NCI-H69 (cell line): Measurements from ENCODE around the gene ADTRP.

Experiments used
- DNase-seq: peaks from one replicate; lab custom pipeline; 2025; lab: John Stamatoyannopoulos, UW

The ADTRP gene

DNA sequence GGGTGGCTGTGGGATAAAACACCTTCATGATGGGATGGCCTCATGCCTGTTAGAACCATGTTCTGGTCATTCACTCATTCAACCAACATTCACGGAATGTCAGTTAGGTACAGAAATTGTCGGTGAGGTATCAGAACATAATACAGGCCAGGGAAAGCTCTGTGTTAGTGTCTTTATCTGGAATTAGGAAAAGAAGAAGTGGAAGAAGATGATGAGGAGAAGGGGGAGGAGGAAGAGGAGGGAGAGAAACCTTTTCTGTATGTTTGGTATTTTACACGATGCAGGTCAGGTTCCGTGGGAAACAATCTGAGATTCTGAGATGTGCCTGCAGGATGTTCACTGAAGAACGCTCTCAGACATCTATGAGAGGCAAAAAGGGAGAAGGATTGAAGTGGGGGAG, 5.6 kb downstream of the ADTRP start:
- DNase-seq = no peak

DNA sequence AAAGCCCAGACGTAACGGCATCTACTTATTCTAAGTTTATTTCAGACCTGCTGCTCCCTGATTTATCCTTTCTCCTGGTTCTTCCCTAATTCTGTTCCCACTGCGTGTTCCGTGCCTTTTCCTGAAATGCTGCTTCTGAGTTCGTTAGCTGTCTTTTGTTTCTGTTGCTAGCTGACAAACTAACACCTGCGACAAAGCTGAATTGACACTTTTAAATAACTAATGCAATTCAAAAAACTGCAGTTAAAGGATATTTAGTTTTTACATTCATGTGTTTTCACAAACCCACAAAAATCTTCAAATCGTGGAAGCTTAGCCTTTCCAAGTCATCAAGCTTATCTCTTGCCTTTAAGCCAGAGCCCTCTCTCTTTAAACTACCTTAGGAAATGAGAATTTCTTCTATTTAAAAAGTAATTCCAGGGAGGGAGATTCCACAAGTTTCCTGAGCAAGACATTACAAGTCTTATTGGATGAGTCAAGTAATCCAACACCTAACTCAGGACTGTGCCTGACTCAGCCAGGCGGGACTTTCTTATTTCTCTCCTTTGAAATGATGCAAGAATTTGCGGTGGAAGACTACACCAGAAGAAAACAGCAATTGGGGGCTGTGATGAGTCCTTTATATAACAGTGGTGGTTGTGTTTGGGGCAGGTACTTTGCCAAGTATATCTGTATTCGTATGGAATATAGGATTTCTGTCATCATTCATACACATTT, 6.3 kb downstream of the ADTRP start:
- DNase-seq = no peak

DNA sequence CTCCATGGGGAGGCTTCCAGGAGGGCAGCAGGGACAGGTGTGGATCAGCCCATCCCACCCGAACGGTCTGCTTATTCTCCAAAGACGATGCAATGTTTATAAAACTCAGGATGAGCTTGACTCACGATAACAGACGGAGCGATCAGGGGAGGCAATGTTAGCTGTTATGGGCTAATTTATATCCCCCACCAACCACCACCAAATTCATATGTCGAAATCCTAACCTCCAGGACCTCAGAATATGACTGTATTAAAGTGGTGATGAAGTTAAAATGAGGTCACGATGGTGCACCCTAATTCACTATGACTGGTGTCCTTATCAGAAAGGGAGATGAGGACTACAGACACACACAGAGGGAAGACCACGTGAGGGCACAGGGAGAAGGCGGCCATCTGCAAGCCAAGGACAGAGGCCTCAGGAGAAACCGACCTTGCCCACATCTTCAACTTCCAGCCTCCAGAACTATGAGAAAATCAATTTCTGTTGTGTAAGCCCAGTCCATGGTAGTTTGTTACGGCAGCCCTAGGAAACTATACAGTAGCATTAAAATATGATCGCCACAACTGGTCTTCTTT, 7.0 kb downstream of the ADTRP start:
- DNase-seq = no peak

DNA sequence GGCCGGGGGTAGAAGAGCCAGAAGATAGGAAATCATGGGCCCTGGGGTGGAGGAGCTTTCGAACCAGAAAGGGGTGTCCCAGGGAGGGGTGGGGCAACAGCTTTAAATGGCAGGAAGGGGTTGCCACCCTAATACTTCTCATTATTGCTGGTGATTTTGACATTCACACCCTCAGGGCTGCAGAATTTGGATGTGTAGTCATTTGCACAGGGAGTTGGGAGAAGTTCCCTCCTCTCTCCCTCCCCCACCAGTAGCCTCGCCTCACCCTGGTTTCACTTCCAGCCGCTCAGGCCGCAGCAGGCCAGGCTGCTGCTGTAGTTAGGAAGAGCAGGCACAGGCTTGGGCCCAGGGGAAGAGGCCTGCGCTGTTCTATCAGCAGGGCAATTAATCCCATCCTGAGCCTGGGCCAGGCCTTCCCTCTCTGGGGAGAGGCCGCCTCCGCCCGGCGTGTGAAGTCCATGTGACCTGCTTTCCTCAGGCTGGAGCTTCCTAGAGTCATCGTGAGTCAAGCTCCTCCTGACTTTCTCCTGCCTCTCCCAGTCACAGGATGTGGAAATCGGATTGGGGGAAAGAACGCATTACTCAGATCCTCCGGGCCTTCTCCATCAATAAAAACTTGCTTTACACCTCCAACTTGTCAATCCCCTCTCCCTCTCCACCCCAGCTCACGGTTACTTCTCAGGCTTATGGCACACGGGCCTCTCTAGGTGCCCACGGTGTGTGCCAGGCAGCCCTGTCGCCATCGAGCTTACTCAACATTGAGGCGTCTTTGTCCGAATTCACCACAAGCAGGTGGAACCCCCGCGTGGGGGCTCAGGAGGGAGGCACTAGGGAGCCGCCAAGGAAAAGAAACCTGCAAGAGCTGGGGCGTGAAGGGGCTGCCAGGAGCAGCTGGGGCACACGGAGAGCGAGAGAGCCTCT, 7.8 kb downstream of the ADTRP start:
- DNase-seq = no peak

DNA sequence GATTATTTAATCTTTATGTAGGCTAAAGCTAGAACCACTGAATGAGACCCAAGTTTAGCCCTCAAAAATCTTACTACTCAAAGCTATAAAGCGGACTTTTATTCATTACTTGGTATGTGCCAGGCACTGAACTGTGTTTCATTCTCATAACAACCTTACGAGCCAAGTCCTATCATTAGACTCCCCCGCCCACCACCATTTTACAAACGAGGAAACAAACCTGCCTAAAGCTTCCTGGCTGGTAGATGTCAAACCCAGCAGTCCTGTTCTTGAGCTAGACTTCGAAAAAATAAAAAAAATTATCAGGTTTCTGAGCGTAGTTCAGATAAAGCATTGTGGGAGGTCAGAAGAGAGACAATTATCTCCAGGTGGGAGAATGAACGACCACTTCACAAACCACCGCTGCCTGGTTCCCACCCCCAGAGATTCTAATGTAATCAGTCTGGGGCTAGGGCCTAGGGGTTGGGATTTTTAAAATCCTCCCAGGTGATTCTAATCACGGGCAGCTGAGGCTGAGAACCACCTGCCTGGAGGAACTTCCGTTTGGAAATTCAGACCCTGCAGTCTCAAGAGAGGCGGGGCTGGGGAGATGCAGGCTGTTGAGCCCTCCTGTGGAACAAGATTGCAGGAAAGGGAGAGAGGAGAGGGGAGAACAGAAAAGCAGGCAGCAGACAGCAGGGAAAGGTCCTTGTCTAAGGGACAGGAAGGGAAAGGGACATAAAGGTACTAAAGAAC, 8.6 kb downstream of the ADTRP start:
- DNase-seq = peak; percentile 35

DNA sequence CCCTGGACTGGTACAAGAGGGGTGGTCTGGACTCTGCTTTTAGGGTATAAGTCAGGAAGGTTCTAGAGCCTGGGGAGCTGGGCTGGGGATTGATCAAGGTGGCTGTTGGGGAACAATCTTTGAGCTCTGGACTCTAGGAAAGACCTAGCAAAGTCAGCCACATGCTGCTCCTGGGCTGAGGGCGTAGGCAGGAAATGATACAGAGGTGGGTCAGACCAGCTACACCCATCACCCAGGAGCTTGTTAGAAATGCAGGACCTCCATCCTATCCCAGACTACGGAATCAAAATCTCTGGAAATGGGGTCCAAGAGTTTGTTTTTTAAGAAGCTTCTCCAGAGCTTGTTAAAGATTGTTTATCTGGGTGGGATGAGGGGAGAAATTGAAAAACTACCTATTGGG, 9.4 kb downstream of the ADTRP start:
- no peak for DNase-seq

DNA sequence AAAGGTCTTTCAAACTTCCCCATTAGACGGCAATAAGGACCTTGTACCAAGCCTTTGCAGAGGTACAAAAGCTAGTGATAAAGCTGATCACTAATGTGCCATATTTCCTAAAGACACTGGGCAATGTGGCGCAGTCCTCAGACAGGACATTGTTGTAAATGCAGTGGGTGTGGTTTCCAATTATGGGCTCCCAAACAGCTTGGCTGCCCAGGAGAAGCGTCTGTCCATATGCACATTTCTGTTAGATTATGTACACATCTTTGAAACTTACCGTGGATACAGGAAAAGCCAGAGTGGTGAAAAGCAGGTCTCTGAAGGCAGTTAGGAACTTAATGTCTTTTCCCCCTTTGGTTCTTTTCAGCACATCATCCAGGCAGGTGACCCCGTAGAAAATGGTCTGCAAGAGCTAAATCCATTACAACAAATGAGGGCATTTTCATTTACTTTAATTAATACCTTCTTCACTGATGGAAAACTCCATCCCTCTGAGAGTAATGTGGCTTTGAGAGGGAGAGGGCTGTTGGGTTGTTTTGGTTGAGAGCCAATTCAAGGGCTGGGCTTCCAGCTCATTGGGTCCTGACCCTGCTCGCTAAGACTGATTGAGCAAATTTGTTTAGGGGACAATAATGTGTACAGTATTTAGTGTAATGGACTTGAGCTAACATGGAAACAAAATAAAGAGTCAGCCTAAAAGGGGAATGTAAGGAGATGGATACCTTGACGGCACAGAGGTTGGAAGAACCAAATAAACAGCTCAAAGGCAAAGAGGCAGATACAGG, 10.4 kb downstream of the ADTRP start:
- DNase-seq = peak; percentile 62

DNA sequence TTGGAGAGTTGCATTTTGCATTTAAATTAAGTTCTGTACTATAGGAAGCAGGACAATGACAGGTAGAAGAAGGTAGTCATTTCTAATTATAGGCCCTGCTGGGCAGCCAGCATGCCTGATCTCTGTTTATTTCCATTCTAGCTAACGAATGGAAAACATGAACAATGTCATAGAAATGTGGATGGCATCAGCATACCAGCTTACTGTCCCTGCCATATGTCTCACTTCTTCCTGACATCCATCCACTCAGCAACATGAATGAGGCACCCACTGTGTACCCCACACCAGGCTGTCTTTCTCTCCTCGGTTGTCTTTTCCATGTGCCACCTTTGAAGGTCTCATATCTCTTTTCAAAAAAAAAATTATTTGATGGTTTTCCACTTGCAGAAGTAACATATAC, 11.1 kb downstream of the ADTRP start:
- DNase-seq = no peak

DNA sequence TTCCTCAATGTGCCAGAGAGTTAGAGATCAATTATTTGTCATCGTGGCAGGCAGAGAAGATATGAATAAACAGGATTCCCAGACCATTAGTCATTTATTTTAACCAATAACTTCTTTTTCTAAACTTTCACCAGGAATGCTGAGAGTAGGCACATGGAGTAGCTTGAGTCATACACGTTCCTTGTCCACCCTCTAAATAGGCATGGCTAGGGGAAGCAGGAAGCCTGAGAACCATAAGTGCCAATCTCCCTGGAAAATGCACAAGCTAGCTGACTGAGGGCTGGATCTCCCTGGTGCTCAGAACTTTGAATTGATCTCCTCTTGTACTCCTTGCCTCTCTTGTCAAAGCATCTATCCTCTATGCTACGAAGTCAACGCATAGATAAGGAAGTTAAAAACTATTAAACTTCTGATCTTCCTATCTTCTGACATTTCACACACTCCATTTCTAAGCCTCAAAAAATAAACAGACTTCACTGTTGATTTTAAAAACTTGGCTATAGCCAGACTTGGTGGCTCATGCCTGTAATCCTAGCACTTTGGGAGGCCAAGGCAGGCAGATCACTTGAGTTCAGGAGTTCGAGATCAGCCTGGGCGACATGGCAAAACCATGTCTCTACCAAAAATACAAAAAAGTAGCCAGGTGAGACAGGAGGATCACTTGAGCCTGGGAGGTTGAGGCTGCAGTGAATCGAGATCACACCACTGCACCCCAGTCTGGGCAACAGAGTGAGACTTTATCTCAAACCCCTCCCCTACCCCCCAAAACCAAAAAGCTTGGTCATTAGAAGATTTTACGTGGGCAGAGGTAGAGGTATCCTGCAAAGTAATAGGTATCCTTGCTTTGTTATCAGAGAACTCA, 11.8 kb downstream of the ADTRP start:
- DNase-seq = no peak

DNA sequence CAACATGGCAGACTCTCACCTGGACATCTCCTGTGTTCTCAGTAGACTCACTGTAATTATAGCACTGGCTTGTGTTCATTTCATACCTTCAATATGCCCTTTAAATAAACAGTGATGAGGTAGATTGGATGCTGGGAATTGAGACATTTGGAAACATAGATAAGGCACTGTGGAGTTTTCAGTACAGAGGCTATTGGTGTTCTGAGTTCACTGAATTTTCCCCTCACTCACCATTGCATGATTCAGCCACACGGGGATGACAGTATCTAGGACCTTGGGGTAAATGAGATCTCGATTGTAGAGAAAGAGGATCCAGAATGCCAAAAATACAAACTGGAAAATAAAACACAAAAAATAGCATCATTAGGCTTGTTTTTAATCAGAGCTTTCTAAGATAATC, 12.6 kb downstream of the ADTRP start:
- no peak for DNase-seq

DNA sequence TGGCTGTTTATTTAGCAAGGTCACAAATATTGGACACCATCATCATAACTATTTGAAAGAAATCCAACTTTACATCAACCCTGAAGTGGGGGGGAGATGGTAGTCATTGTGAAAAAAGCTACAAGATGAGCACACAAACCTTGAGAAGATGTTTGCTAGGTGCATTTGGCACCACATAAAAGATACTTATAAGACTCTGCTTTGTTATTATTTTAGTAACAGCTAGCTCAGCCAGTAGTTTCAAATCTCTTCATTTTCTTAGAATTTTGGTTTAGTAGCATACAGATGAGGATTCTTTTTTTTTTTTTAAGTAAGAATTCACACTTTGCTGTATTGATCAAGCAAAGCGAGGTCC, 14.4 kb downstream of the ADTRP start:
- no peak for DNase-seq

DNA sequence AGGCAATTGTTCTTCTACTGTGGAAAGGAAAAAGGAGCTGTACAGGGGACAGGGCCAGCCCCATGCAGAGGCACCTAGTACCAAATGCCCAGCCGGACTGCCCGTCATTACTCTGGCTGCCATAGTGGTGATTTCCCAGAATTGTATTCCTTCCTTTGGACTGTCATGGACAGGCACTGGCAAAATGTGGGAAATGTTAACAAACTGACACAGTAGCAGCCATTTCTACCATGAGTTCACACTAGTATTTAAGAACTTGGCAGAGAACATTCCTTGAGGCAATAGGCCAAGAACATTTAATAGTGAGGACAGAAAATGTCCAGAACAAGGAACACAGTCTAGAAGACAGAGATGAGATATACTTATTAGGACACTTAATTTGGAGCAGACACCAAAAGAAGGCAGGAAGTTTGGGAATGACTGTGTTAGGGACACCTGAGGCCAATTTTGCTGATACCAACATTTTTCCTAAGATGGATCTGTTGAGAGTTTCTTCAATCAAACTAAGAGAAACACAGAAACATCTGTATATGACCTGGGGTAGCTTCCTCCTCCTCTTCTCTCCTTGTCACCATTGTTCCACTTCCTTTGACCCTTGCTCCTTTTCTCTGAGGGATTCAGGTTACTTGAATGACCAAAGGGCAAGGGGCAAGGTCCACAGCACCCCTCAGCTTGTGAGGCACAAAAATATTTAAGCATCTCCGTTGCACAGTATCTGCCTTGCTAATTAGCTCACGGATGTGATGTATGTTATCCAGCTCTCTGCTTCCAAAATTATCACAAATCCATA, 14.9 kb downstream of the ADTRP start:
- DNase-seq = no peak

DNA sequence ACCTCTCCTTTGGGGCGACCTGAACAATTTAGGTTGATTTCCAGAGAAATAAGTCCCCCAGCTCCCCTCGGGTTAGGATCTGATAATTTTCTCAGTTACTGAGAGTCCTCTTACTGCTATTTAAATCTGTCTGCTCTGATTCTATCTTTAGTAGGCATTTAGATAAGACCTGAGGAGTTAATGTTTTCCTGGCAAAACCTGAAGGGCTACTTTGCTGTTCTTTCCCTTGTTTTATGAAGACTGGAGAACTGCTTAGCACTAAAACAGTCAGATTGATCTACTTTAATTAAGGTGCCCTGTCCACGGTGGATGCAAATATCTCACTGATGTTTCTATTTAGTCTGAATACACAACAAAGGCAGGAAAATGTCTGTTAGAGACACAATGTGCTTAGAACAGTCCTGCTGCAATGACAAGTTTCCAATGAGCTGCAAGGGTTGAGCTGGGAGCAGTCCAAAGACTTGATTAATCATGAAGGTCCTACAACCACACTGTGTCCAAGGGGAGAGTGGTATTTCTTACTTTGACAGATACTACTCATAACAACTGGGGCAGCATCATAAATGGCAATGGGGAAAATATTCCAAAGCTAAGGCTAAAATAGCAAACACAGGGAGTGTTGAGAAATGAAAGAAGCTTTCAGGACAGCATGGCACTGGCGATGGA, 15.7 kb downstream of the ADTRP start:
- DNase-seq = no peak

DNA sequence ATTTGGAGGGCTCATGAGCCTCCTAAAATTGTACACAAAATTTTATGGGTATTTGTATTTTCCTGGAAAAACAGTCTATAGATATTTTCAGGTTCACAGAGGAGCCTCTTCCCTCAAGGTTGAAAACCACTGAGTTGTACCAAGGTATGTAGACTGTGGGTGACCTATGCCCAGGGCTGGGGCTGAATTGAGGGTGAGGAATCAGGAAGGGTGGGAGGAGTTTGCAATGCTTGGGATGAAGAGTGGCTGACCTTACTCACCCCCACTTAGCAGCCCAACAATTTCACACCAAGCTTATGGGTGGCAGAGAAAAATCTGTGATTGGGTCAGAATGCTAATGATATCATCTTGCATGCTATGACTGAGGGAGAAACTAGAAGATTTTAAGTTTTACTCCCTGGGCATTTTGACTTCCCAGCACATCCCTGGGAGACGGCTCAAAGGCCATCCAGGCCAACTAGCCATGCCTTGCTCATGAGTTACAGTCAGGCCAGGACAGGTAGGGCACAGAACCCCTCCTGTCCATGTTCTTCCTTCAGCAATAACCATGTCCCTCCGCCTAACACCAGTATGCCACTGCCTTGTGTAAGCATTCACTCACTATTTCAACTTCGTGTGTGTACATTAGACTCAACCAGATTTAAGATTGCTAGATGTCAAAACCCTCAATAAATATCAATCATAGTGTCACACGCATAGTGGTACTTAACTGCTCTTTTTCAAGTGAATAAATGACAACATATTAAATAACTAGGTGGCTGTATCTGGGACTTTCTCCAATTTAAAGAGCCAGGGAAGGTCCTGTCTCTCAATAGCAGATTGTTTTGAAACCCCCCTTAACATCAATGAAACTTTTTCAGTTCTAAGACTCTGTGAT, 16.6 kb downstream of the ADTRP start:
- DNase-seq = no peak

DNA sequence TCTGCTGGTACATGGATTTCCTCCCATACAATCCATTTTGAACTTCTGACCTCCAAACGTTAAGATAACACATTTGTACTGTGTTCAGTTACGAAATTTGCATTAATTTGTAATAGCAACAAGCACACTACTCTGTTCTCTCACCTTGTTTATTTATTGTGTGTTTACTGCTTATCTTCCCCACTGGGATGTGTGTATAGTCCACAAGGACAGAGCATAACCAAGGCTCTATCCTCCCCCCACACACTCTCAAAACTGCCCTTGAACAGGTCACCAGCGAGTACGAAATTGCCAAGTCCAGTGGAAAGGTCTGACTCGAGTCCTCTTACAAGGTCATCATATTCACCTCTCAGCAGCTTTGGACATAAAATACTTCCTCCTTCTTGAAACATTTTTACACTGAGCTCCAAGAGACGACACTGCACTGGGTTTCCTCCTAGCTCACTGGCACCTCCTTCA, 18.6 kb downstream of the ADTRP start:
- no peak for DNase-seq

DNA sequence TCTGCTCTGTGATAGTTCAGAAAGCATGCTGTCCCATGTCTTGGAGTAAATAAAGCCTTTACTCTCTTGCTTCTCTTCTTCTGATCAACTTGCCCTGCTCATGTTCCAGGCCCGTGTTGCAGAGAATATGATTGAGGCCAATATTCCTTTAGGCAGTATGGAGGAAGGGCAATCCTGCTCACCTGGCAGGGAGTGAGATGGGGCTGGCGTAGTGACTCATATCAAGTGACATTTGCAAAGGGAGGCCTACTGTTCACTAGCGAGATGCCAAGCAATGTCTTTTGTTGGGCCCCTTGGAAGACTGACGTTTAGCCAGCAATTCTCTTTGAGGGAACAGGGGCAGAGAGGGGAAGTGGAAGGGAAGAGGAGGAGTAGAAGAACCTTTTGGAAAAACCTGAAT, 19.7 kb downstream of the ADTRP start:
- DNase-seq = no peak

DNA sequence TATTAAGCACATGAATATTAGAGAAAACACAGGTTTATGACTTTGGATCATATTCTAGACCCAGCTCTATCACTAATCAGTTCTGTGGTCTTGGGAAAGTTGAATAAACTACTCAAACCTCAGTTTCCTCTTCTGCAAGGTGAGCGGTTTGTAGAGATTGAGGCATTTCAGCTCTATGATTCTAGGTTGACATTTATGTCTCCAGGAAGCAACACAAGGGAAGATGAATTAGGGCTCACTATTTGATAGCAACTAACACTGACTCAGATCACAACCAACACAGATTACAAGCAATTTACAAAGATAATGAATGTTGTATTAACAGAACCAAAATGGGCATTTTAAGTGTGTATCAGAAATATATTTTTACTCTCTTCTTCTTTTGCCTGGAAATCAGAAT, 21.9 kb downstream of the ADTRP start:
- DNase-seq = no peak

DNA sequence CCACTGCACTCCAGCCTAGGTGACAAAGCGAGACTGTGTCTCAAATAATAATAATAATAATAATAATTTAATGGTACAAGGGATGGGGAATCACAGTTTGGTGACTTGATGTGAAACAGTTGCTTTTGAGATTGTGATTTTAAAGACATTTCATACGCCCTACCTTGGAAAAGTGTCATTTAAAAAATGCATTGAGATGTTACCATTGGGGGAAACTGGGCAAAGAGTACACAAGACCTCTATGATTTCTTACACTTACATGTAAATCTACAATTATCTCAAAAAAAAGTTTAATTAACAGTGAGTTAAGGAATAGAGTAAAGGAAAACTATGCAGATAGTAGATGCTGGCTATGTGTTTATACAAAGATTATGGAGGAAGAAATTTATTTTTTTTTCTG, 22.3 kb downstream of the ADTRP start:
- DNase-seq = no peak
